ENCODE data around the gene UBAP2.

DNA sequence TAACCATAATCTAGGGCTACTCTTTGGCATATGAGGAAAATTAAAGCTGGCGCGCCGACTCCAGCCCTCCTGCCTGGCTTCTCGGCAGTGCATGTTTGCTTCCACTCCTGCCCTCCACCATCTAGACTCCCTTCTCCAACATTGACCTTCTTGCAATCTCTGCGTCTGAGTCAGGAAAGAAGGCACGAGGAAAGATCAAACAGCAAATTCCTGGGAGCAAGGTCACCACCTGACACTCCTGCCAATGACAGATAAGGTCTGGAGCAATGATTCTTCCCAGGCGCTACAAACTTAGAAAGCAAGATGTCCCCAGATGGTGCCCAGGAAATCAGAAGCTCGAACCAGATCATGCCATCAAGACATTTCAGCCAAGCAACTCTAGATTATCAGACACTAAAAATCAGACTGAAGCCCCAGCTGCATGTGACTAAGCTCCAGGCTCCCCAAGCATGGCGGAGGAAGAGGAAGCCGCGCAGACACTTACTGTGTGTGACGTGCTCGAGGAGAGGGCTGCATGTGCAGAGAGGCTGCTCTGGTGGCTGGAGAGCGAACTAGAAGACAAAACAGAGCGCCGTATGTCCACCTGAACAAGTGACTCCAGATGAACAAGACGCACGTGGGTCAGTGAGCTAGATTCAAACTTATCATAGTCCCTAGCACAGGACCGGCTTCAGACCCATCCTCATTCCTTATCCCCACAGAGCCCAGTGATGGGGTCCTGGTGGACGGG is 116.4 kb downstream of the UBAP2 start:
- TF ChIP-seq, protein P1, sequence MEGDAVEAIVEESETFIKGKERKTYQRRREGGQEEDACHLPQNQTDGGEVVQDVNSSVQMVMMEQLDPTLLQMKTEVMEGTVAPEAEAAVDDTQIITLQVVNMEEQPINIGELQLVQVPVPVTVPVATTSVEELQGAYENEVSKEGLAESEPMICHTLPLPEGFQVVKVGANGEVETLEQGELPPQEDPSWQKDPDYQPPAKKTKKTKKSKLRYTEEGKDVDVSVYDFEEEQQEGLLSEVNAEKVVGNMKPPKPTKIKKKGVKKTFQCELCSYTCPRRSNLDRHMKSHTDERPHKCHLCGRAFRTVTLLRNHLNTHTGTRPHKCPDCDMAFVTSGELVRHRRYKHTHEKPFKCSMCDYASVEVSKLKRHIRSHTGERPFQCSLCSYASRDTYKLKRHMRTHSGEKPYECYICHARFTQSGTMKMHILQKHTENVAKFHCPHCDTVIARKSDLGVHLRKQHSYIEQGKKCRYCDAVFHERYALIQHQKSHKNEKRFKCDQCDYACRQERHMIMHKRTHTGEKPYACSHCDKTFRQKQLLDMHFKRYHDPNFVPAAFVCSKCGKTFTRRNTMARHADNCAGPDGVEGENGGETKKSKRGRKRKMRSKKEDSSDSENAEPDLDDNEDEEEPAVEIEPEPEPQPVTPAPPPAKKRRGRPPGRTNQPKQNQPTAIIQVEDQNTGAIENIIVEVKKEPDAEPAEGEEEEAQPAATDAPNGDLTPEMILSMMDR (IDR thresholded peaks at IDR 0.05; ENCODE audit: low read depth, low read length, poor library complexity, severe bottlenecking), result no peak
- no peak for TF ChIP-seq EZH2phosphoT487 (IDR thresholded peaks at IDR 0.05; ENCODE audit: borderline replicate concordance, low read length)
